ENCODE measurements around the gene SRF. TPM values are rescaled to one million over a fixed set of nuclear protein-coding genes. Genes with fewer than 3 reads are reported as not detected.

SRF gene
- total RNA-seq, 6 experiments from 2014 or later = 37.4 to 49.7 (median 39.3) TPM

- H3K4me3 Mint-ChIP-seq = no peak overlapping the region
- DNase-seq = no peak
- H3K27me3 Mint-ChIP-seq (ENCODE audit: insufficient read depth) = peaks cover 2% of the 10 kb centered on the region; the same call in 1 of the 2 replicates
Observed at GRCh38 chr6:43175676-43176422, 4.8 kb downstream of the SRF start.

GRCh38 chr6:43176423-43176786 is 5.3 kb downstream of the SRF start:
- DNase-seq = no peak
- peaks cover 17% of the 10 kb centered on the region for H3K36me3 Mint-ChIP-seq (ENCODE audit: low read depth)
- no peak for TF ChIP-seq CTCF (IDR thresholded peaks at IDR 0.05)
- no peaks in the 10 kb centered on the region for H3K9me3 Mint-ChIP-seq
- peak overlapping the region; percentile 90 for H3K27ac Mint-ChIP-seq
- peaks cover 40% of the 10 kb centered on the region for H3K4me1 Mint-ChIP-seq (ENCODE audit: low read depth)
- no peak overlapping the region for H3K4me3 Mint-ChIP-seq
- H3K27me3 Mint-ChIP-seq (ENCODE audit: insufficient read depth) = no peaks in the 10 kb centered on the region; the same call in 1 of the 2 replicates

More at GRCh38 chr6:43175676-43176422, 4.8 kb downstream of the SRF start:
- H3K27ac Mint-ChIP-seq = peak overlapping the region; percentile 90
- H3K9me3 Mint-ChIP-seq = no peaks in the 10 kb centered on the region
- peaks cover 34% of the 10 kb centered on the region for H3K4me1 Mint-ChIP-seq (ENCODE audit: low read depth)
- H3K36me3 Mint-ChIP-seq (ENCODE audit: low read depth) = peaks cover 16% of the 10 kb centered on the region
- no peak for TF ChIP-seq CTCF (IDR thresholded peaks at IDR 0.05)

GRCh38 chr6:43178150-43178549 is 7.1 kb downstream of the SRF start:
- Mint-ChIP-seq H3K4me3 (no peak overlapping the region), H3K9me3 (no peaks in the 10 kb centered on the region), H3K4me1 (ENCODE audit: low read depth) (peaks cover 45% of the 10 kb centered on the region), H3K36me3 (ENCODE audit: low read depth) (peaks cover 20% of the 10 kb centered on the region), H3K27ac (no peak overlapping the region), H3K27me3 (ENCODE audit: insufficient read depth) (no peaks in the 10 kb centered on the region; the same call in 1 of the 2 replicates)
- DNase-seq = no peak
- no peak for TF ChIP-seq CTCF (IDR thresholded peaks at IDR 0.05)

- Mint-ChIP-seq H3K27me3 (ENCODE audit: insufficient read depth) (peaks cover 1% of the 10 kb centered on the region), H3K9me3 (no peaks in the 10 kb centered on the region), H3K4me3 (no peak overlapping the region), H3K4me1 (ENCODE audit: low read depth) (peaks cover 46% of the 10 kb centered on the region), H3K27ac (no peak overlapping the region), H3K36me3 (ENCODE audit: low read depth) (peaks cover 20% of the 10 kb centered on the region)
- no peak for DNase-seq
- TF ChIP-seq CTCF (IDR thresholded peaks at IDR 0.05) = no peak
Observed at GRCh38 chr6:43178951-43179830, 8.1 kb downstream of the SRF start.

- Mint-ChIP-seq H3K9me3 (no peaks in the 10 kb centered on the region), H3K36me3 (ENCODE audit: low read depth) (peaks cover 16% of the 10 kb centered on the region), H3K4me3 (no peak overlapping the region), H3K27ac (no peak overlapping the region), H3K27me3 (ENCODE audit: insufficient read depth) (peaks cover 2% of the 10 kb centered on the region), H3K4me1 (ENCODE audit: low read depth) (peaks cover 44% of the 10 kb centered on the region)
- no peak for TF ChIP-seq CTCF (IDR thresholded peaks at IDR 0.05)
- DNase-seq = no peak
Observed at GRCh38 chr6:43180058-43180457, 9.0 kb downstream of the SRF start.
